GM23248 (cell line): ENCODE measurements around the gene FGGY.

Experiments
- EZH2 ChIP-seq: fragments of 200-600 bp; sonication (generic); IDR thresholded peaks from 2 replicates; pipeline ENCODE4 v1.6.1; 2018; ENCODE audit warnings: antibody characterized with exemption, mild to moderate bottlenecking; ENCODE audit not compliant: insufficient read depth, poor library complexity, severe bottlenecking
- EZH2phosphoT487 ChIP-seq: fragments of 200-600 bp; sonication (generic); IDR thresholded peaks from 2 replicates; pipeline ENCODE4 v1.6.1; 2018; ENCODE audit warnings: antibody characterized with exemption, moderate library complexity, mild to moderate bottlenecking, low read depth; ENCODE audit not compliant: insufficient read depth

GRCh38 chr1:59384443-59384842 is 87.5 kb downstream of the FGGY start:
- no peak for TF ChIP-seq EZH2phosphoT487
- TF ChIP-seq EZH2: no peak
